GM23248 (cell line): ENCODE results near the gene LGALS9C.
"Not testable (repeated sequence)": the region's sequence is repeated elsewhere in the genome, so short reads cannot be mapped to it uniquely, and the experiment has no call there.

Experiments used
- EZH2 ChIP-seq: fragments of 200-600 bp; sonication (generic); IDR thresholded peaks from 2 replicates; pipeline ENCODE4 v1.6.1; 2018; ENCODE audit warnings: antibody characterized with exemption, mild to moderate bottlenecking; ENCODE audit not compliant: insufficient read depth, poor library complexity, severe bottlenecking
- EZH2phosphoT487 ChIP-seq: fragments of 200-600 bp; sonication (generic); IDR thresholded peaks from 2 replicates; pipeline ENCODE4 v1.6.1; 2018; ENCODE audit warnings: antibody characterized with exemption, moderate library complexity, mild to moderate bottlenecking, low read depth; ENCODE audit not compliant: insufficient read depth

DNA sequence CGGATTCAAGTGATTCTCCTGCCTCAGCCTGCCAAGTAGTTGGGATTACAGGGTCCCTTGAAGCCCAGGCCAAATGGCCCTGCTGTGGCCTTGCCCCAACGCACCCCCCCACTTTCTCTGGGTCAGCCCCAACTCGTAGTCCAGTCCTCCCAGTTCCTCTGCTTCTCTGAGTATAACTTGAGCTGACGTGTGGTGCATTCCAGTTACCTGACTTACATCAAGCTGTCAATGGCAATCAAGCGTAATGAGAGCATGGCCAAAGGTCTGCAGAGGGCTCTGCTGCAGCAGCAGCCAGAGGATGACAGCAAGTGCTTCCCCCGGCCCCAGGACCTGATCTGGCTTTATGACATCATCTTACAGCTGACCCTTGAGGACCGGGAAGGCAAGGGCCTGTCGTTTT is 50.8 kb downstream of the LGALS9C start:
- not testable (repeated sequence) for TF ChIP-seq EZH2phosphoT487, EZH2
